ENCODE measurements around the gene PDE6A.

Gene PDE6A

DNA sequence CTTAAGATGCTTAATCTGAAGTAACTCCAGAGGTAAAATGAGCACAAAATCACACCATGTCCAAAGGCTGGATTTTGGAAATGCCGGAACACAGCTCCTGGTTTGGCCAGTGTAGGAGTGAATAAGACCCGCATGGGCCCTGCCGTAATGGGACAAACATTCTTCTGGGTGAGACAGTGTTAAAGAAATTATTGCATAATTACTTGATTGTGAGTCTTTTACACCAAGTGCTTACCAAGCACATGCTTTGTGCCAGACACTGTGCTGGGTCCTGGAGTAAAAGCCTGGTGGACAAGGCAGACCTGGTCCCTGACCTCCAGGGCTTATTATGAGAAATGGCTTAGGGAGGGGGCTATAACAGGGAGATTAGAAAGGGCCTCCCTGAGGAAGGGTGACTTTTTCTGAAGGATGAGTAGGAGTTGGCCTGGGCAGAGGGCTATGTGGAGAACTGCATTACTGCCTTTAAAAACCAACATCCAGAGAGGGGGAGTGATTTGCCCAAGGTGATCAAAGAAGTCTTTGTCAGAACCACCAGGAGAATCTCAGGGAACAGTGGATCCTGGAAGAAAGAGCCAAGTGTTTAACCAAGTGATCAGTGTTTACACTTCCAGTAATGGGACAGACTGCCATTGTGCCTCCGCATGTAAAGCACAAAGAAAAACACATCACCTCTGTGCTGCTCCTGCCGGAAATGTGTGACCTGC, 3.5 kb downstream of the PDE6A start:
- no peak for TF ChIP-seq POLR2A (IDR thresholded peaks at IDR 0.05; ENCODE audit: low read depth, low read length)
- FAIRE-seq, result no peak
- DNase-seq (ENCODE audit: insufficient read length, low spot score), result no peak

DNA sequence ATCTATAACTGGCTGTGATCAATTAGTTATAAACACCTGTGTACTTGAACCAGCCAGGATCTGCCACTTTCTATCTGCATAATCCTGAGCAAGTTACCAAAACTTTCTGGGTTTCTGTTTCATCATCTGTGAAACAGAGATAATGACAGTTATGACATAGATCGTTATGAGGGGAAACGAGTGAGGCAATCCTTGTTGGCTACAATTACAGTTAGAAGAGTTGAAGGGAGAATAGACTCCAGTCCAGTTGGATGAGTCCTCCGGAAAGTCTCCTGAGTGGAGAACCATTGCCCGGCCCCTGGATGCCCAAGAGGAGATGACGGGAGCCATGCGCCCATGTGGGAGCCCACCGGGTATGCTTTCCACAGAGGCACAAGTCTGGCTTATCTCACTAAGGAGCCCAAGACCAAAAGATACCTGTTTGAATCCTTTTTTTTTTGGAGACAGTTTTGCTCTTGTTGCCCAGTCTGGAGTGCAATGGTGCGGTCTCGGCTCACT, 4.5 kb downstream of the PDE6A start:
- no peak for TF ChIP-seq POLR2A (IDR thresholded peaks at IDR 0.05; ENCODE audit: low read depth, low read length)
- DNase-seq (ENCODE audit: insufficient read length, low spot score) (no peak), FAIRE-seq (no peak)

DNA sequence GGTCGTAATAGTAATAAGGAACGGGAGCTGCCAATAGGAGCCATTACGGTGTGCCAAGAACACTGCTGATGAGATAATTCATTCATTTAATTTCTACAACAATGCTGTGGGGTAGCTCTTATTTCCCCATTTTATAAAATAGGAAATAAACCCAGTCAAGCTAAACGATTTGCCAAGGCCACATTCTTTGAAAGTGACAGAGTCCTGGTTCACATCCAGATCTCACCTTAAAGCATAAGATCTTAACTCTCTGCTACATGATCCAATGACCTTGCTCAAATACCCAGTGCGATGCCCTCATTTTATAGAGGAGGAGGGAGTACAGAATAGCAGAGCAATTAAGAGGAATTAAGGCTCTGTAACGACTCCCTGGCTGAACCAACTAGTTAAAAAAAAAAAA, 5.0 kb downstream of the PDE6A start:
- FAIRE-seq (no peak), DNase-seq (ENCODE audit: insufficient read length, low spot score) (no peak)
- TF ChIP-seq POLR2A (IDR thresholded peaks at IDR 0.05; ENCODE audit: low read depth, low read length), result no peak

DNA sequence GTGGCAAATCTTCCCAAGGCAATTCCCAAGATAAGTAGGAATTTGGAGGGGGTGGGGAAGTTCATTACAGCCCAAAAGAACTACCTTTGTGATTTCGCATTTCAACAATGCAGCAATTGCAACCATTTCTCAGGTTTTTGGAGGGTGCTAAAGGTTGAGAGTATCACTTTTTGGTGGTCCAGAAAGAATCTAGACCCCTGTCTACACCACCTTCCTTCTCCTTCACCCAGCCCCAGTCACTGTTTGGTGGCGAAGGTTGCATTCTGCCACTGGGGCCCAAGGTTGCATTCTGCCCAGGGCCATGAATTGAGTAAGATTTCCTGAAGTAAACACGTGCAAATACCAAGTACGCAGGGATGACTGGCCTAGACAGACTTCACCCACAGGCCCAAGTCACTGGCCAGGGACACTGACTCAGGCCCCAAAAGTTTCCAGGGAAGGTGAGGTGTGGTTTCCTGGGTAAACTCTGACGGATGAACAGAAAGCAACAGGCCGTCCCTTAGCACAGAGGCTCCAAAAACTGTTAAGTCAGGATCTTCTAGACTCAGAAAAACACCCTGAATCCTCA, 5.7 kb downstream of the PDE6A start:
- FAIRE-seq, result peak; percentile 75
- no peak for TF ChIP-seq POLR2A (IDR thresholded peaks at IDR 0.05; ENCODE audit: low read depth, low read length)
- DNase-seq (ENCODE audit: insufficient read length, low spot score), result peak; percentile 76

DNA sequence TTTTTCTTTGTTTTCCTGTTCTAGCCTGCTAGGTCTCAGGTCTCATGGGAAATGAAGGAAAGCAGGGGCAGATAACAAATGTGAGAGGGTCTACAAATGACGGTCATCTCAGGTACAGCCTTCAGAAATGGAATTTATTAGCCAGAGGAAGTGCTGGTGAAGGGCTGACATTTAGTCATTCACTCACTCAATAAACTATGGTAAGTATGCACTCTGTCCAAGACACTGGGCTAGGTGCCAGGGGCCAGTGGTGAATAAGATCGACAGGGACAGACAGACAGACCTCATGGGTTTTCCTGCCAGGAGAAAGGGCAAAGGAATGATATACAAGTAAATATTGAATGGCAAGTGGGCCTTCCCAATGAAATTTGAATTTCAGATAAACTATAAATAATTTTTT, 6.3 kb downstream of the PDE6A start:
- TF ChIP-seq POLR2A (IDR thresholded peaks at IDR 0.05; ENCODE audit: low read depth, low read length), result no peak
- DNase-seq (ENCODE audit: insufficient read length, low spot score), result no peak
- FAIRE-seq, result peak; percentile 15

DNA sequence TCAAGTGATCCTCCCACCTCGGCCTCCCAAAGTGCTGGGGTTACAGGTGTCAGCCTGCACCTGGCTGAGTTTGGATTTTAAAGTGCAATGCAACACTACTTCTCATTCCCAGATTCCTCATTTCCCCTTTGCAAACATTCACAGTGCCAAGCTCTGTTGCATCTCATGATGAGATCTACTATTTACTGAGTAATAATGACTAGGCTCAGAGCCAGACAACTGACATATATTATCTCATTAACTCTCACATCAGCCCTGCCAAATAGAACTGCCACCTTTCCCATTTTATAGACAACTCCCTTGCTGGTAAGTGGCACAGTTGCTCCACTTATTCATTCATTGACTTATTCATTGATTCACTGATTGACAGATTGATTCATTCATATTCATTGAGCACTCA, 7.0 kb downstream of the PDE6A start:
- no peak for TF ChIP-seq POLR2A (IDR thresholded peaks at IDR 0.05; ENCODE audit: low read depth, low read length)
- DNase-seq (ENCODE audit: insufficient read length, low spot score), result no peak
- FAIRE-seq, result no peak

DNA sequence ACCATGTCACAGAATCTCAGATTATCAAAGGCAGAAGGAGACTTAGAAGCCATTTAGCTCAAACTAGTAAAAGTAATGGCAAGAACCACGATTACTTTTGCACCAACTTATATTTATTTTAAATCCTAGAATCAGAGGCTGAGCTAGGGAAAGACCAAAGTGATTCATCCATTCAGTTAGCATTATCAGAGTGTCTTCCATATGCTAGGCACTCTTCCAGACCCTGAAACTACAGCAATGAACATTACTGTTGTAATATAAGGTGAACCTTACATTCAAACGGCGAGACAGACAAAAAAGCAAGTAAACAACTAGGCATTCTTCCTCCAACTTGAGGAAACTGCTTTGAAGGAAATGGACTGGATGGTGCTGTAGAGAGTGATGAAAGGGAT, 7.9 kb downstream of the PDE6A start:
- no peak for TF ChIP-seq POLR2A (IDR thresholded peaks at IDR 0.05; ENCODE audit: low read depth, low read length)
- FAIRE-seq, result no peak

DNA sequence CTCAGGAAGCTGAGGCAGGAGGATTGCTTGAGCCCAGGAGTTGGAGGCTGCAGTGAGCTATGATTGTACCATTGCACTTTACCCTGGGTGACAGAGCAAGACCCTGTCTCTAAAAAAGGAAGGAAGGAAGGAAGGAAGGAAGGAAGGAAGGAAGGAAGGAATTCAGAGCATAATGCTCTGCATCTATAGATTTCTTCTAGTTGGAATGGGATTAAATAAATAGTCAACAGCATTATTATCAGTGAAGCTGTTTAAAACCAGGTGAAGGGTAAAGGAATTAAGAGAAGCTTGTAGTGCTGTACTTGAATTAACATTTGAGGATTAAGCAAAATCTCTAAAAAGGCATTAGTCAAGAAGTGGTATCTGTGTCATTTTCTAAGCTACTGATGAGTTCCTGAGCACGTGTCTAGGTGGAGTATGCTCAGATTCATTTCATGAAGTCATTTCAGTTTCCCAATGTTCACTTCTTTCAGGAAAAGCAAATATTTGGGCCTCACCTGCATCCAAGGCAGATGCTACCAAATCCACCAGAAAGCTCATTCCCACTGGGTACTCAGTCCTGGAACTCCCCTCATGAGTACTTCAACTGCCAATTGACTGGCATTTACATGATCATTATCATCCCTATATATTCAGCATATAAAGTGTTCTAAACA, 8.4 kb downstream of the PDE6A start:
- DNase-seq (ENCODE audit: insufficient read length, low spot score) (no peak), FAIRE-seq (no peak)
- no peak for TF ChIP-seq POLR2A (IDR thresholded peaks at IDR 0.05; ENCODE audit: low read depth, low read length)

More for the DNA sequence above, 7.9 kb downstream of the PDE6A start:
- DNase-seq (ENCODE audit: insufficient read length, low spot score), result no peak

DNA sequence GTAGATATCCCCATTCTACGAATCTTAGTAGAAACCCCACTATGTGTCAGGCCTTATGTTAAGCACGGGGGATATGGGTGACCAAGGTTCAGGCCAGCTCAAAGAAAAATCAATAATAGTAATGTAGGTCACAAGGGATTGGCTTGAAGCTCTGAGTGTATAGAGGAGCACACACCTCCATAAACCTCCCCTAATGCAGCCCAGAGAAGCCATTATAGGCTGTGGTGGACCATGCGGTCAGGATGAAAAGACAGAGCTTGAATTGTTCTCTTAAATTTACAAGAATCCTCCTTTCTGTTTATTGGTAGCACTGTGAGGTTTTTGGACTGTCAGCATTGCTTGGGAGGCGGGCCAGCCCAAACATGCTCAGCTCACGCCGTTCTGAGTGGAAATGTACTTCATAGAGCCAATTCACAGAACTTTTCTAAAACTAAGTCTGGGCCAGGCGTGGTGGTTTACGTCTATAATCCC, 9.1 kb downstream of the PDE6A start:
- no peak for TF ChIP-seq POLR2A (IDR thresholded peaks at IDR 0.05; ENCODE audit: low read depth, low read length)
- FAIRE-seq, result no peak

DNA sequence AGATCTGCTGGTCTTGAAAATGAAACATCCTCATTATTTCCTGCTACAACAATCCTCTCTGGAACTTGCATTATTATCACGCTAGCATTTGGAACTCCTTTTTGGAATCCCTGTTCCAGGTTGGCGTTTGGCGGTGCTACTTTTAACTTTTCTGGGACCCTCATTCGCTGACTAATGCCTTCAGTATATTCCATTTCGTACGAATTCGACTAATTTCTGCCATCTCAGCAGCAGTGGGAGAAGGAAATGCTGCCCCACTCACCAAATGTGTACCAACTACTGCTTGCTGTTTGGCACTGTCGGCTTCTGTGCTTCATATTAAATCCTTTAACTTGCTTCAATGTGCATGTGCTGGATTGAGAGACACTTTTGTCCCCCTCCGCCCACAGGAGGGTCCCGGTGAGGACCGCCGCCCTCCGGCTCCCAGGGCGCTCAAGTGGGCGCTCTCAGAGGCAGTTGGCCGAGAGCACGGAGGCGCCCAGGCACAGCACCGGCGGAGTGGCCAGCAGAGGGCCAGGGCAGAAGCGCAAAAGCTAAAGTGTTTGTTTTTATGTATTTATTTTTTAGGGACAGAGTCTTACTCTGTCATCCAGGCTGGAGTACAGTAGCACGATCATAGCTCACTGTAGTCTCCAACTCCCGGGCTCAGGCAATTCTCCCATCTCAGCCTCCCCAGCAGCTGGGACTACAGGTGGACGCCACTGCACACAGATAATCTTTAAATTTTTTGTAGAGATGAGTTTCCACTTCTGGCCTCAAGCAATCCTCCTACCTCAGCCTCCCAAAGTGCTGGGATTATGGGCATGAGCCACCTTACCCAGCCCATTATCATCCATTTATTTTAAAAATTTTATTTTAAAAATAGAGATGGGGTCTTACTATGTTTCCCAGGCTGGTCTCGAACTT, 11.9 kb downstream of the PDE6A start:
- TF ChIP-seq POLR2A (IDR thresholded peaks at IDR 0.05; ENCODE audit: low read depth, low read length), result no peak
- FAIRE-seq (no peak), DNase-seq (ENCODE audit: insufficient read length, low spot score) (no peak)

More for the DNA sequence above, 9.1 kb downstream of the PDE6A start:
- DNase-seq (ENCODE audit: insufficient read length, low spot score), result no peak

DNA sequence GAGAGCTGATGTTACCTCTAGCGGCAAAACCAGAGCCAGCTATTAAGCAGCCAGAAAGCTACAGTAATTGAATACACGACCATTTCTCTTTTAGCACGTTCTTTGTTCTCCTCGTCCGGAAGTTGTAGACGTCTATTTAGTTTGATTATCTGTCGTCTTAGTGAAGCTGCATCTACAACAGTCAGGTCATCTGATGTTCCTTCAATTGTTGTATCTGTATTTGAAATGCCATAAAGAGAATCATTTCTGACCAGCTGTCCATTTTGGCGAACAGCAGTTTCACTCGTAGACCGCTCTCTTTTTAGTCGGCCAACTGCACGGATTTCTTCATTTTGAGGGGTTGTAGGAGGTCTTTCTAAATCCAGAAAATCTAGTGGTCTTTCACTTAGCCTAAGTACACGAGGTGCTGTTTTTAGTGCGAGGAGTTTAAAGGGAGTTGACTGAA, 12.6 kb downstream of the PDE6A start:
- FAIRE-seq (no peak), DNase-seq (ENCODE audit: insufficient read length, low spot score) (no peak)
- no peak for TF ChIP-seq POLR2A (IDR thresholded peaks at IDR 0.05; ENCODE audit: low read depth, low read length)

DNA sequence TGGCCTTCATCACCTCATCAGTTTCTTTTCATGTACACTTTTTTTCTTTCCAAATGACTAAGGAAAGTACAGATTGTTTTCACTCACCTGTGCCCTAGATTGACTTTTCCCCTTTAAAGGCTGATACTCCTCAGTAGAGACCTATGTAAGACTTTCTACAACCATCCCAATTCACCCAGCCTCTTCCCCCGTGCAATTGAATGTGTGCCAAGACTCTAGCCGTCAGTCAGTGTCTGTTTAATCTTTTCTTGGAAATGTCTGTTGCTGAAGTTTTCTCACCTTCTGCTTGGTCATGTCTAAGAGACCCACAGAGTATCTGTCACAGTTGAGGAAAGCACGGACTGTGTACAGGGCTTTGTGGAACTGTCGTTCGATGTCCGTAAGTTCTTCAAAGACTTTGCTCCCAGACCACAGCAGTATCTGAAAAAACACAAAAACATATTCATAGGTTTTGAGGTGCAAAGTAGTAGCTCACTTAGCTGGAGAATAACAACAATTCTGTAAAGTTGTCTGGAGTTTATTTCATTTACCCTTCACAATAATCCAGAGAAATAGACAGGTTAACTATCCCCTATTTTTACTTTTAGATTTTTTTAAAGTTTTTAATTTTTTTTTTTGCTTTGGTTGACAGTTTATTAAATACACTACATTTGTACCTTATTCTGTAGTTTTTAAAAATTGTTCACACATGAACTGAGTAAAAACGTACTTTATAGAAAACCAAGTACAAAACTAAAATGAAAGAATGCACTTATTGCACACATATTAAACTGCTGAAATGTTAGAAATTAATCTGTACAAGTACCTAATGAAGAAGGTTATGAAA, 13.6 kb downstream of the PDE6A start:
- FAIRE-seq (no peak), DNase-seq (ENCODE audit: insufficient read length, low spot score) (no peak)
- TF ChIP-seq POLR2A (IDR thresholded peaks at IDR 0.05; ENCODE audit: low read depth, low read length), result no peak
